ENCODE results near the gene MYO3B.

Gene MYO3B

DNA sequence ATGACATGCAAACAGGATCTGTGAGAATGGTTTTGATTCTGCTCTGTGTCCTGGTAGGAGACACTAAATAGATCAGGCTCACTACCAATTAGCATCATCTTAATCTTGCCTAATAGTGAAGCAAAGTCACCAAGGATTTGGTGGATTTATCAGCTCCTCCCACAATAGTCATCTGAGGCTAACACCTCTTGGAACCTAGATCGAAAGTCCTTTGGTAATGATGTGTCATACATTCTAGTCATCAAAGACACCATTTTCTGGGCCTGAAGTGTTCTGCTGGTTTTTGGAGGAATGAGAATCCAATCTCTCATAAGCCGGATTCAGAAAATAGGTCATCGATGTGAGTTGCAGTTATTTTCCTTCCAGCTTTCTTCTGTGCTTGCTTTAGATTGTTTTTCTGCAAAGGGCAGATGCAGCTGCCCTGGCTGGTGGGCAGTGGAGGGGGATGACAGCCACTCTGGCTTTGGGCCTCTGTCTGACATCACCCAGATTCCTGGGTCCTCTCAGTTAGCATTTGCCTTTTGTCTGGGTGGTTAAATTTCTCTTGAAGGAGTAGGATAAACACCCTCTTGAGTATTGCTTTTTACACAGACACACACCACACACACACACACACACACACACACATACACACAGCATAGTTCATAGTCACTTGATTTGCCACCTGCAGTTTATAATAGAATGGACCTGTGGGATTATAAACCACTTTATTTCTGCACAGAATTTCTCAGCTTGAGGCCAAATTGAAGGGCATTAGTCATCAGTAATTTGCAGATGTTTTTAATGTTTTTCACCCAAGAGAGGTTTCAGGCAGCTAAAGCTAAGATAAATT lies at the start of gene MYO3B:
Gene MYO3B, plus strand, starts transcription at position 198 of the 832 bp plus-strand sequence. Its CDS starts 141 bp downstream, at position 339.
- DNase-seq (ENCODE audit: low spot score) = no peak

DNA sequence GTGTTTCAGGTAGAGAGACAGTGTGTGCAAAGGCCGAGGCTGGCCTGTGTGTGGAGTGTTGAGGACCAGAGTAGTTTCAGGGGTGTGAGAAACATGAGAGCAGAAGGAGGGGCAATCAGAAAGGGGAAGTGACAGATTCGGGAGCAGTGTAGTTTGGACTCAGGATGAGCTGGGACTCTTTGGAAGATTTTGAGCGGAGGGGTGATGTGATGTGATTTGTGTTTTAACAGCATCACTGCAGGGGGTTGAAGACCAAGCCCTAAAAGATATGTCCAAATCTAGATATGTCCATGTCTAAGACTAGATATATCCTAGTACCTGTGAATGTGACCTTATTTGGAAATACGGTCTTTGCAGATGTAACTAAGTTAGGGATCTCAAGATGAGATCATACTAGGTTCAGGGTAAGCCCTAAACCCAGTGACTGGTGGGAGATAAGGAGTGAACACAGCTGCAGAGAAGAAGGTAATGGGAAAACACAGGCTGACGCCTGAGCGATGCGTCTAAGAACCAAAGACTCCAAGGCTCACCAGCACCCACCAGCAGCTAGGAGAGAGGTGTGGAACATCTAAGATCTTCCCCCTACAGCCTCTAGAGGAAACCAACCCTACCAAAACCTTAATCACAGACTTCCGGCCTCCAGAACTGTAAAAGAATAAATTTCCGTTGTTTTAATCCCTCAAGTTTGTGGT lies 38.5 kb upstream of the MYO3B start:
- no peak for DNase-seq (ENCODE audit: low spot score)

DNA sequence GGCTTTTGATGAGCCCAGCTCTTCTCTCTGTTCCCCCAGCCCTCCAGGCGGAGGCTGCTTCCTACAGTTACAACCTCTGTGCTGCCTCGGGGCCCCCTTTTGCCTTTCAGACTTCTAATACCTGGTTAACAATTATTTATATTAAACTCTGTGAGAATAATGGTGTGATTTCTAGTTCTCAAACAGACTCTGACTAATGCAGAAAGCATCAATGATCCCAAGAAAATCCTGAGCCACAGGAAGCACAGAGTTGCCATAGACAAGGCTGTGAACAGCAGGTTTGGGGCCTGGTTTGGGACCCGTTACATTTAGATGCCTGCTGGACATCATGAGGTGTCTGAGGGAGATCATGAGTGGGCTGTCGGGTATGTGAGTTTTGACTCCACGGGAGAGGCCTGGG lies 37.4 kb upstream of the MYO3B start:
- no peak for DNase-seq (ENCODE audit: low spot score)

DNA sequence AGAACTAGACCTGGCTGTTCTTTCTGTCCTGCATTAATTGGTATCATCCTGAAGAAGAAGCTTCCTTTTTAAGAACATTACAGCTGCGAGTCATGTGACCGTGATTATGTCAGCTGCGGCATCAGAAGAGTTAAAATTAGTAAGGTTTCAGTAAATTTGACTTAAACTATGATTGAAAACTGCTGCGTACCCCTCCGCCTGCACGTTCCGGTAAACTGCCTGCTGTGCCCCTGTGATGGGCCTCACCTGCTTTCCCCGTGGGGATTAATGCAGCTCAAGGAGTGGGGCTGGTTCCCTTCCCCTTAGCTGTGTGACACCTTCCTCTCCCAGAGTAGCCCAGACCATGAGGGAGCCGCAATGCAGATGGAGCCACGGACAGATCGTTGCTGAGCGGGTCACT lies 36.1 kb upstream of the MYO3B start:
- DNase-seq (ENCODE audit: low spot score) = no peak

DNA sequence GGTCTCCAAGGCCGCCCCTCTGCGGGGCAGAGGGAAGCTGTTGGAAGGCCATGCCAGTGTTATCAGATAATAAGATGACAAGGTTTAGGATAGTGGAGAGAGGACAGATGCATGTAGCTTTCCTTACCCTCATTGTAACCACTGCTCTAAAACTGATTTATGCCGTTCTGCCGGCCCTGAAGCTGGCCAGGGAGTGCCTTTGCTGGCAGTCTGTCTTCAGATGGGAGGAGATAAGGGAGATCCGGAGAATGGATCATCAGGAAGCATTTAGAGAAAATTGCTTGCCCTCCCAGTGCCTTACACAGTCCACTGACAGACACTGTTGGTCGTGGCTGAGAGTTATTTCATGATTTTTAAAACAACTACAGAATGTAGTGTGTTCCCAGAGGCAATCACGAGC lies 35.4 kb upstream of the MYO3B start:
- no peak for DNase-seq (ENCODE audit: low spot score)

DNA sequence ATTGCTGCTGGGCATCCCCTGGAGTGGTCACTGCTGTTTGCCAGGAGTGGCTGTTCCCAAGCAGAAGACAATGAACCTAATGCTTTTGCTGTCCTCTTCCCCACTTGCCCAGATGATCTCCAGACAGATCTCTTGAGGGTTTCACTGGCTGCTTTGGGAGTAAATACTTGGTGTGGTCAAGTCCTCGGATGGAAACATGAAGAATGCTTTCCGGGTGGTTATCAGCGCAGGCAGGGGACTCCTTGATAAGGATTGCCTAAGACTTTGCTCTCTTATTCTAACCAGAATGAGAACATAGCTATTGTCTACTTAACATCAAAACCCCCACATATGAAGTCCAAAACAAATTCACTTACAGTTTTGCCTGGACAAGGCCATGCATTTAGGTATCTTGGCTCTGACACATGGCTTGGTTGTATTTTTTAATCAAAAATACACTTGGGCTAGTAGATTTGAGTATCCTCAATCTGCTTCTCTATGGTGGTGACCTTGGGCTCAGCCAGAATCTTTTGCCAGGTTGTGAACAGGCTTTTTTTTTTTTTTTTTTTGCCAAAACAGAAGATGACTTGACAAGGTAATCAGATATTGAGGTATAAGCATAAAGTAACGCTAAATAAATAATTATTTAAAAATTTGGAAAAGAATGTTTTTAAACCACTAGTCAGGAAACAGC lies 34.8 kb upstream of the MYO3B start:
- DNase-seq (ENCODE audit: low spot score) = no peak

- DNase-seq (ENCODE audit: low spot score) = peak; percentile 17
Observed at GRCh38 chr2:170144761-170145160, 33.2 kb upstream of the MYO3B start.

- peak; percentile 28 for DNase-seq (ENCODE audit: low spot score)
Observed at GRCh38 chr2:170145191-170145590, 32.8 kb upstream of the MYO3B start.

GRCh38 chr2:170145675-170146432 lies 32.1 kb upstream of the MYO3B start:
- DNase-seq (ENCODE audit: low spot score) = no peak

- DNase-seq (ENCODE audit: low spot score) = no peak
Observed at GRCh38 chr2:170146784-170147183, 31.2 kb upstream of the MYO3B start.

DNA sequence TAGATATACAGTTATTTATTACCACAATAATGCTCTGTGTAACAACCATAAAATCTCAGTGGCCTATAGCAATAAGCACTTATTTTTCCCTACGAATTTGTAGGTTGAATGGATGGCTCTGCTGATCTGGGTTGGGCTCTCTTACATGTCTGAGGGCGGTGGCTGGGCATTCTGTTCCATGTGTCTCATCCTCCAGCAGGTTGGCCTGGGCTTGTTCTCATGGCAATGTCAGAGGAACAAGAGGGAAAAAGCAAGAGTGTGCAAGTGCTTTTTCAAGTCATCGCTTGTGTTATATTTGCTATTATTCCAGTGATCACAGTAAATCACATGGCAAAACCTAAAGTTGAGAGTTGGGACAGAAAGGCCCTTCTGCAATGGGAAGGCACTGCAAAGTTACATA lies 30.4 kb upstream of the MYO3B start:
- no peak for DNase-seq (ENCODE audit: low spot score)

- no peak for DNase-seq (ENCODE audit: low spot score)
Observed at GRCh38 chr2:170148161-170148560, 29.8 kb upstream of the MYO3B start.

DNA sequence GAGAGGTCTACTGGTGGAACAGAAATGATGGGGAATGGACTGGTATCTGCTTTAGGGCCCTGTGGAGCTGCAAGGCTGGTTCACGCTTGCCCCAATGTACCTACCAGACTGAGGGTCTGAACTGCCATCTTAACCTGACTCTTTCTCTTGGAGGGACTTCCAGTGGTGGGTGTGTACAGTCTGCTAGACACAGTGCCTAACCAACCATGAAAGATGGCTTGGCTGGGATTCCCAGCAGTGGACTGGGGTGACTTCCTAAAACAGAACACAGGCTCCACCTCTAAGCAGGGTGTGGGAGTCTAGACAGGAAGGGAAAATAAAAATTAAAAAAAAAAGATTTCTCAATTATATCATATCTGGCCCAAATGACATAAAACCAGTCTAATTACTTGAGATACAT lies 25.5 kb upstream of the MYO3B start:
- no peak for DNase-seq (ENCODE audit: low spot score)

DNA sequence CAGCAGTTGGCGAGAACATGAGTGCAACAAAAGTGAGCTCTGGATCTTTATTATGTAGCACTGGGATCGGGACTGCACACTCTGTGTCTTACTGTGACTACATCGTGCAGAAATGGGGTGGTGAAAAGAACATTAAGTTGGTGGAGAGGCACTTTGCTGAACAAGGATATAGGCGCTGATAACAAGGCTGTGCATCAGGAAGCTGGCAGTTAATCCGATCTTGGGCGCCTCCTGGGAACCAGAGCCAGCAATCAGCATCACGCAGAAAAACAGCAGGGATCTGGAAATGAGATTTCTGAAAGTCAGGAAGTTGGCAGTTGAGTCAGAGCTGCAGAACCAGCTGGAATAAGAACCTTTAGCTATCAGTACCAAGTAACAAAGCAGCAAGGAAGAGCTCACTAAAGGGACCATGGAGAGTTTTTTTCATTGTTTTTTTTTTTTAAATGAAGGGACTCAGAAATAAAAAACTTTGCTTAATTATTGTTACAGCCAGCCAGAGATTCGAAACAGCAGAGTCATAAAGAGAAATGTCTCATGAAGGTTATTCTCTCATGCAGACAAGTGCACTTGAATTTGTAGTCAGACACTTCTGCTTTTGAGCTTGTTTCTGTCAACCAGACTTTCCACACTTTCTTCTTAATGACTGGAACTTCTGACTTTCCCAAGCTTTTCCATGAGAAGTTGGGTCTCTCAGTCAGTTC lies 22.8 kb upstream of the MYO3B start:
- no peak for DNase-seq (ENCODE audit: low spot score)

DNA sequence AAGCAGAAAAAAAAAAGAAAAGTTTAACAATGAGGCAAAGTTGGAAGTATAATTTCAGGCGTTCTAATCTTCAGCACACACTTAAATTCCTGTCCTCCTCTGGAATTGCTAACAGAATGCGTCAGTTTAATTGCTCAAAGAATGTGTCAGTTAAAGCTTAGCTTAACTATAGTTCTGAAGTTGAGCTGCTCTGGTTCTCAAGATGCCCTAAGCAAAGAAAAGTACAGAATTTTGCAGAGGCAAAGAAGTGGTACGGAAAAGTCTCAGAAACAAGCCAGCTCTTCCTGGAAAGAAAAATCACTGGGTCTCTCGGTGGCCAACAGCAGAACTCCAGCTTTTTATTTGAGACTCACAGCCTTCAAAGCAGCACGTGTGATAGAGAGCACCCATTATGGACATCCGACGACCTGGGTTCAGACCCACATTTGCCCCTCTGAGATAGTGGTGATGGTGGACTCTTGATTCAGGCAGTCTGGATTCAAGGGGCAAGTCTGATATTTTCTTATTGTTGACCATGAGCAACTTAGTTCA lies 22.2 kb upstream of the MYO3B start:
- no peak for DNase-seq (ENCODE audit: low spot score)

DNA sequence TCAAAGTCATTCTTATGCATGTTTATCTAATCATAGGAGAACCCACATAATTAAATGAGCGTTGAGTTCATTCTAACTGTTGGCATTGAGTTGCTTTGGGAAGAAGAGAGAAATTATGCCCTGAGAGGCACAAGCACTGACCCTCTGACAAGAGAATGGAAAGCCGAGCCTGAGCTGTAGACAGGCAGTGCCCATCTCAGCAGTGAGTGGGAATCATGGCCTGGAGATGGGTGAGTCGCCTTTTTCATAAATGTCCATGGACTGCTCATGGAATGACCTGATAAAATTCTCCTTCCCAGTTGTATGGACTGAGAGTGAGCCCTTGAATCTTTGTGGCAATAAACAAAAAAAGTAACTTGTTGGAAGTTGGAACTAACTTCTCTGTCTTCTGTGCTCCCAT lies 21.4 kb upstream of the MYO3B start:
- no peak for DNase-seq (ENCODE audit: low spot score)

DNA sequence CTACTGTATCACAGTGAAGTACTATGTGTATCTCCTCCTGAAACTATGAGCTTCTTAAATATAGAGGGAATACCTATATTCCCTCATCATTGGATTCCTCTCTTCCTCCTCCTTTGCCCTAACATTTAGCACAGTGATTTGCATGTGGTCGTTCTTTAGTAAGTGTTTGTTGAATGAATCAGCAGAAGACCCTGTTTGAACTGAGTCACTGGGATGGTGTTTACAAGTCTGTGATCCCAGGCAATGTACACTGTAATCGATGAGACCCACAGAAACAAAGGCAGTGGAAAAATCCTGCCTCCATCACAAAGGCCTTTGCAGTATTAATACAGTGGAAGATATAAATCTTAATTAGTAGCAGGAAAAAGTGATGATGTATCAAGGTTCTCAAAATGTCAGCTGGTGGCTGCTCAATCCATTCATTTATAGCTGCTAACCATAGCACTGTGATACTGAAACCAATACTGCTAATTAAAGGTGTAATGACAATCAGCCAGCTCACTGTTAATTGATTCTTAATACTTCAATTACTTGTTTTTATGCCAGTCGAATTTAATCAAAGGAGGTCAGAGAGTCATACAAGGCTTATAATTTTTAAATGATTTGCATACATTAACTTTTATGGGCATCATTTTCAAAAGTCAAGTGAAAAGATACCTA lies 20.8 kb upstream of the MYO3B start:
- no peak for DNase-seq (ENCODE audit: low spot score)

DNA sequence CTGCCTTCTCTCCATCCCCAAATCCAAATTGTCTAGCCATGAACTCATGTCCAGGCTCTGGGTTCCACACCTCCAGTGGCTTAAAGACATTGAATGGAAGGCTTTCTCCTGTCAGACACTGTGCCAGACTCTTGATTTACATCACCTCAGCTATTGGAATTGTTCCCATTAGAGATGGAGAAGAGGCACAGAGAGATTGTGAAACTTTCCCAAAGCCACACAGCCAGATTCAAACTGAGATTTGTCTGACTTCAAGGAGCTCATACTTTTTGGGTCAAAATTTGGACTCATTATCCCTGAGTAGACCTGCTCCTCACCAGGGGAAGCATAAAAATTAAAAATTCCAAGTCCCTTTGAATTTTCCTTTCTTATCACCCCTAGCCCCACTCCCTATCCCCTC lies 18.9 kb upstream of the MYO3B start:
- no peak for DNase-seq (ENCODE audit: low spot score)

DNA sequence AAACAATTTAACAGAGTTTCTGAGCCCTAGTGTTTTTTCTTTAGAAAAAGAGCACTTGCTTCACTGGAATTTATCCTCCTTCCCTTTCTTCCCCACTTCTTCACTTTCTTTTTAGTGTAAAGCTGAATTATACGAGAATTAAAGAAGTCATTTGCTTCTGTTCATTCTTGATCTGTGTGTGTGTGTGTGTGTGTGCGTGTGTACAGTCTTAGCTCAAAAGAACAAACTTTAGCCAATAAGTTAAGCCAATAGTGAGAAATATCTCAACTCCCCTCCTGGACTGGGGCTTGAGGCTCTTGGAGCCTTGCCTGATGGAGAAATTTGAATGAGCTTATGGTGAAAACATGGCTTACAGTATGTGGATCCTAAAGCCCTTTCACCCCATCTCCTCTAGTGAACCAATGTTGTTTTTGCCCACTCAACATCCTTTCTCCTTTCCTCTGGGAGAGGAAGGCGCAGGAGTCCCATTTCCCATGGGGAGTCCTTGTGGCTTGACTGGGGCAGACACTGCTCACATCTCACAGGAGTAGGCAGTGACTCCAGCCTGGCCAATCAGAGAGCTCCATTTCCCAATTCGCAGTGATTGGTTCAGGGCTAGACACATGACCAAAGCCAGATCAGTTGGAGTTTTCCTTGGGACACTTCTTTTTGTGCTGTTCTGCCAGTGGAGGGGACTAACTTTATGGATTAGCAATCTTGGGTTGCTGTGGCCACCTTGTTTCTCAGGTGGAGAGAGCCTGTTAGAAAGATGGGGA lies 16.3 kb upstream of the MYO3B start:
- DNase-seq (ENCODE audit: low spot score) = no peak

GRCh38 chr2:170162271-170162632 lies 15.7 kb upstream of the MYO3B start:
- DNase-seq (ENCODE audit: low spot score) = no peak

Data from hematopoietic multipotent progenitor cell treated with erythropoietin and hydrocortisone succinate and interleukin-3 and kit ligand, for 15 days (in vitro differentiated cells).